ENCODE data around the gene CASS4. TPM values are rescaled to one million over a fixed set of nuclear protein-coding genes. Genes with fewer than 3 reads are reported as not detected.

Gene CASS4
- polyA plus RNA-seq, 1 donor (not counting 4 experiments of a cell fraction or from before 2014, with no cell fraction given): 0.01 TPM

DNA sequence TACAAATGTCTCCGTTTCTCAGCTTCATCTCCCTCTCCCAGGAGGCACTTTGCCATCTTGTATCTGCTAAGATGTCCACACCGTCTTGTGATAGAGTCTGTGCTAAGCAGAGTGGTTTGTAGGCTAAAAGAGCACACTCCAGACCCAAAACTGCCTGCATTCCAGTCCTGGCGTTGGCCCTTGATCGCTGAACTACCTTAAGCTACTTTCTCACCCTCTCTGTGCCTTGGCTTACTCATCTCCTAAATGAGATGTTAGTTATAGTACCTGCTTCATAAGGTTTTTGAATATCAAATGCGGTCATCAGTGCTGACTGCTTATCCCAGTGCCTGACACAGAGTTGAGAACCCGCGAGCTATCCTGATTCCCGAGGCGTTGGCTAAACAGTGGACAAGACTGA is 14.0 kb downstream of the CASS4 start:
- dilution Hi-C loops (cut with MboI; ENCODE audit: extremely low pct_ligation_motif_present, low sequenced_read_pairs): no loop called here
- Histone ChIP-seq H3K9me1 (ENCODE audit: control insufficient read depth, extremely low read depth, insufficient read depth, low read length) (no peaks in the 10 kb centered on the region), H3K4me1 (ENCODE audit: control insufficient read depth, extremely low read depth, insufficient read depth, low read length) (peaks cover 13% of the 10 kb centered on the region), H3K9ac (ENCODE audit: control insufficient read depth, extremely low read depth, insufficient read depth, low read length) (no peak overlapping the region), H3K27me3 (ENCODE audit: control insufficient read depth, extremely low read depth, insufficient read depth, low read length) (no peaks in the 10 kb centered on the region), H3K79me2 (ENCODE audit: control insufficient read depth, insufficient read depth, low read length) (no peaks in the 10 kb centered on the region), H3K9me3 (ENCODE audit: control insufficient read depth, low read depth, low read length) (no peaks in the 10 kb centered on the region), H2AFZ (ENCODE audit: control insufficient read depth, low read length) (no peak overlapping the region), H4K20me1 (ENCODE audit: control insufficient read depth, extremely low read depth, insufficient read depth, low read length) (no peaks in the 10 kb centered on the region), H3K36me3 (ENCODE audit: control insufficient read depth in 2 of 2, extremely low read depth in 1 of 2, insufficient read depth in 2 of 2, low read length in 2 of 2) (no peaks in the 10 kb centered on the region), H3K4me3 (ENCODE audit: control insufficient read depth in 2 of 3, extremely low read depth in 1 of 3, insufficient read depth in 2 of 3, low read depth in 1 of 3, low read length in 3 of 3) (no peak overlapping the region), H3K27ac (ENCODE audit: control insufficient read depth, insufficient read depth, low read length) (no peak overlapping the region), H3K4me2 (ENCODE audit: control insufficient read depth, extremely low read depth, insufficient read depth, low read depth, low read length) (no peak overlapping the region)
- DNase-seq (ENCODE audit: low read depth, low spot score) (no peak), FAIRE-seq (no peak)
- TF ChIP-seq, protein P1, sequence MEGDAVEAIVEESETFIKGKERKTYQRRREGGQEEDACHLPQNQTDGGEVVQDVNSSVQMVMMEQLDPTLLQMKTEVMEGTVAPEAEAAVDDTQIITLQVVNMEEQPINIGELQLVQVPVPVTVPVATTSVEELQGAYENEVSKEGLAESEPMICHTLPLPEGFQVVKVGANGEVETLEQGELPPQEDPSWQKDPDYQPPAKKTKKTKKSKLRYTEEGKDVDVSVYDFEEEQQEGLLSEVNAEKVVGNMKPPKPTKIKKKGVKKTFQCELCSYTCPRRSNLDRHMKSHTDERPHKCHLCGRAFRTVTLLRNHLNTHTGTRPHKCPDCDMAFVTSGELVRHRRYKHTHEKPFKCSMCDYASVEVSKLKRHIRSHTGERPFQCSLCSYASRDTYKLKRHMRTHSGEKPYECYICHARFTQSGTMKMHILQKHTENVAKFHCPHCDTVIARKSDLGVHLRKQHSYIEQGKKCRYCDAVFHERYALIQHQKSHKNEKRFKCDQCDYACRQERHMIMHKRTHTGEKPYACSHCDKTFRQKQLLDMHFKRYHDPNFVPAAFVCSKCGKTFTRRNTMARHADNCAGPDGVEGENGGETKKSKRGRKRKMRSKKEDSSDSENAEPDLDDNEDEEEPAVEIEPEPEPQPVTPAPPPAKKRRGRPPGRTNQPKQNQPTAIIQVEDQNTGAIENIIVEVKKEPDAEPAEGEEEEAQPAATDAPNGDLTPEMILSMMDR (optimal IDR thresholded peaks at IDR 0.05 in 1 of 3, IDR thresholded peaks at IDR 0.05 in 1 of 3, conservative IDR thresholded peaks at IDR 0.05 in 1 of 3; ENCODE audit: extremely low read depth in 1 of 3, insufficient read depth in 2 of 3, low read length in 3 of 3): no peak
- no peak for TF ChIP-seq EZH2 (IDR thresholded peaks at IDR 0.05; ENCODE audit: low read length)

DNA sequence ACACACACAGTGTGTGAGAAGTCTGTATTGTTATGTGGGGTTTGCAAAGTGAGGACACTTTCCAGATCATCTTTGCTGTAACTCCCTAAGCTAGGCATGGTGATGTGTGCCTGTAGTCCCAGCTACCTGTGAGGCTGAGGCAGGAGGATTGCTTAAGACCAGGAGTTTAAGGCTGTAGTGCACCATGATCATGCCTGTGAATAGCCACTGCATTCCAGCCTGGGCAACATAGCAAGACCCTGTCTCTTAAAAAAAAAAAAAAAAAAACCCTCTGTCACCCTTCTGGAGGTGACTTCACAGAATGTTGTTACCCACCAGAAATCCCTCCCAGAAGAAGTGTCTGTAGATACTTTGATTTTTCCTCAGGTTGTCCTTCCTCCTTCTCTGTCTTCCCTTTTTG is 14.9 kb downstream of the CASS4 start:
- no peaks in the 10 kb centered on the region for H3K27me3 ChIP-seq (ENCODE audit: control insufficient read depth, extremely low read depth, insufficient read depth, low read length)
- no peak overlapping the region for H3K4me2 ChIP-seq (ENCODE audit: control insufficient read depth, extremely low read depth, insufficient read depth, low read depth, low read length)
- no peaks in the 10 kb centered on the region for H3K9me3 ChIP-seq (ENCODE audit: control insufficient read depth, low read depth, low read length)
- H3K4me1 ChIP-seq (ENCODE audit: control insufficient read depth, extremely low read depth, insufficient read depth, low read length): peaks cover 13% of the 10 kb centered on the region
- H2AFZ ChIP-seq (ENCODE audit: control insufficient read depth, low read length): no peak overlapping the region
- DNase-seq (ENCODE audit: low read depth, low spot score) (no peak), FAIRE-seq (no peak)
- H3K4me3 ChIP-seq (ENCODE audit: control insufficient read depth in 2 of 3, extremely low read depth in 1 of 3, insufficient read depth in 2 of 3, low read depth in 1 of 3, low read length in 3 of 3): no peak overlapping the region
- no peaks in the 10 kb centered on the region for H3K79me2 ChIP-seq (ENCODE audit: control insufficient read depth, insufficient read depth, low read length)
- no peak for TF ChIP-seq EZH2 (IDR thresholded peaks at IDR 0.05; ENCODE audit: low read length)
- TF ChIP-seq, protein P1 (optimal IDR thresholded peaks at IDR 0.05 in 1 of 3, IDR thresholded peaks at IDR 0.05 in 1 of 3, conservative IDR thresholded peaks at IDR 0.05 in 1 of 3; ENCODE audit: extremely low read depth in 1 of 3, insufficient read depth in 2 of 3, low read length in 3 of 3): no peak
- no peaks in the 10 kb centered on the region for H4K20me1 ChIP-seq (ENCODE audit: control insufficient read depth, extremely low read depth, insufficient read depth, low read length)
- dilution Hi-C loops (cut with MboI; ENCODE audit: extremely low pct_ligation_motif_present, low sequenced_read_pairs): no loop called here
- no peaks in the 10 kb centered on the region for H3K36me3 ChIP-seq (ENCODE audit: control insufficient read depth in 2 of 2, extremely low read depth in 1 of 2, insufficient read depth in 2 of 2, low read length in 2 of 2)
- H3K9ac ChIP-seq (ENCODE audit: control insufficient read depth, extremely low read depth, insufficient read depth, low read length): no peak overlapping the region
- no peaks in the 10 kb centered on the region for H3K9me1 ChIP-seq (ENCODE audit: control insufficient read depth, extremely low read depth, insufficient read depth, low read length)
- no peak overlapping the region for H3K27ac ChIP-seq (ENCODE audit: control insufficient read depth, insufficient read depth, low read length)

Data from keratinocyte (primary cell).